Effector CD4-positive, alpha-beta T cell (primary cell): ENCODE results near the gene WDR76.
A peak's percentile ranks its signal among the peaks of the same experiment; 100 is the strongest.

Experiments used
- DNase-seq: peaks from one replicate; pipeline ENCODE4 v3.0.0-alpha.2; 2020

The WDR76 gene

DNA sequence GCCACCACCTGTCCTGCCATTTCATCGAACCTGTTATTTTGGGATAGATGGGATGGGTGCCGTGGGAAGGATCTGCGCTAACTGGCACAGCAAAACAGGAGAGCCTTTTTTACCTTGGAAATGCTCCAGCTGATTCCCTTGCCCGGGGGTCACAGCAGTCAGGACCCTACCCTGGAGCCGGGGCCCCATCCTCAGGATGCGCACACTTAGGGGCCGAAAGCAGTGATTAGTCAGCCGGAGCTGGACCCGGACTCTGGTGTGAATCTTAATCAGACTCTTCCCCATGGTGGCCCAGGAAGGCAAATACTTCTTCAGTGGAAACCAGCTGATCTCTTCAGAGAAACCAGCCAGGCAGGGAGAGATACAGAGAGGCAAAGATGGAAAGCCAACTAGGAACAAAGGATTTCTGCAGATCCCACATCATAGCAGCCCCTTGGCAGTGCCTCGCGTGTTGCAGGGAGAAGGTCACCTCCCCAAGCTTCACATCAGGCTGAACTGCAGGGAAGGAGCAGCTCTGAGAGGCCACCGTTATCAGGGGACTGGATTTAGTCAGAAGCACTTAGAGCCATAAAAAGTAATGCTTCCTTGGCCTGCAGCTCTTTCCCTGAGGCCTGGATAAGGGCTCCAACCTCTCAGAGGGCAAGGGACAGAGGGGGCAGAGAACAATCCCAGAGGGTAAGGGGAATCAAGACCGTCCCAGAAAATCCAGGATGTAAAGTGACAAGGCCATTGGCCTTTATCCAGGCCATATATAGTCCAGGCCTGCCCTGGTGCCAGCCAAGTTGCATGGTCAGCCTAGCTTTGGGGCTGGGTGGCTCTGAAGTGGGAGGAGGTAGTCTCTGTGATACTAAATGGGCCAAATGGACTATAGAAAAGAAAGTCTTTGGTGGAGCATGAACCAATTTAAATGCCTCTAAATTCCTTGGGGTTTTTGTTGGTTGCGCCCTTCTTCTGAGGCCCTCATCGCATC is 52.9 kb downstream of the WDR76 start:
- DNase-seq = no peak

- DNase-seq = no peak
Observed at GRCh38 chr15:43880406-43881194, 53.8 kb downstream of the WDR76 start.

- DNase-seq = no peak
Observed at GRCh38 chr15:43881245-43881644, 54.4 kb downstream of the WDR76 start.

GRCh38 chr15:43881944-43882343 is 55.1 kb downstream of the WDR76 start:
- no peak for DNase-seq

GRCh38 chr15:43883571-43883970 is 56.8 kb downstream of the WDR76 start:
- no peak for DNase-seq

DNA sequence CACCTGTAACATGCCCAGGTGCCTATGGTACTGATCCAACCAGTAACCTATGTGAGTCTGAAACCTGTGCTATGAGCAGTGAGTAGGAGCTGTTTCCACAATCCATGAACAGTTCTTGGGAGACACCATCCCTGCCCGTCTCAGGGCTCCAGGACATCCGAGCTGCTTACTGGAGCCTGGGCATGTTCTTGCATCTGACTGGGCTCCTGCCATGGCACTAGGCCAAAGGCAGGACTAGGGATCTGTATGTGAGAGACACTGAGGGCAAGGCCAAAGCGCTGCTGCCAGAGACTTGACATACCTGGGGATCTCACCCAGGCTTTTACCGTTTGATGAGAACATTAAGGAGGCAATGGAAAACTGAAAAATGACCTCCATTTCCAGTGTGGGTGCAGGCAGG is 59.8 kb downstream of the WDR76 start:
- DNase-seq = no peak

DNA sequence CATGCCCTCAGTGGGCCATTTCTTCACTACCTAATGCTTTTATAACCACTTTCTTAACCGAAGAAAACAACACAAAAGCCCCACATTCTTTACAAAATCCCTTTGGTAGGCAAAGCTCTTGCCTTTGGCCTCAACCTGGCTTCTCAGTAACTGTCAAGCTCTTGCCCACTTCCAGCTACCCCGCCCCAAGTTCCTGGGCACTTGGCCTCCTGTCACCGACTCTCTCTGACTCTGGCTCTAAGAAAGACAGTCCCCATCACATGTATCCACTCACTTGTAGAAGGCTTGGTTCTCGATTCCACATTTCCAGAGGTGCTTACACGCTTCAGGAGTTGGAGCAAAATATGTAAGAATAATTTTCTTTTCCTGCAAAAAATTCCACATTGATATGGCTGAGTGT is 61.1 kb downstream of the WDR76 start:
- DNase-seq = no peak

DNA sequence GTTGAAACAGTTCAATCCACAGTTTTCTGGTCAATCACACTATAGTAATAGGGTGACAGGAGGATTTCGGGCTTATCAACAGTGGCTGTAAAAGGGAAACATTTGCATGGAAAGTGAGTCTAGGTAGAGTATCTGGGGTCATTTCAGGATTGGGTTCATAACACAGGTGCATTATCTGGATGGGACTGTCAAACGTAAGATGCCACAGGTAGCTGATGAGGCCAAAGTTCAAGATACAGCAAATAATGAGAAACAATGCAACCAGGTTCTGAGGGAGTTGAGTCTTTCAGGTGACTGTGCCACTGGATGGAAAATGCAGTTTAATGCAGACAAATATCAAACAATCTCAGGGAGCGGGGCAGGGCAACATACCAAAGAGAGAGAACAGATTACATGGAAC is 62.2 kb downstream of the WDR76 start:
- DNase-seq = no peak

- no peak for DNase-seq
Observed at GRCh38 chr15:43893956-43894355, 67.2 kb downstream of the WDR76 start.

DNA sequence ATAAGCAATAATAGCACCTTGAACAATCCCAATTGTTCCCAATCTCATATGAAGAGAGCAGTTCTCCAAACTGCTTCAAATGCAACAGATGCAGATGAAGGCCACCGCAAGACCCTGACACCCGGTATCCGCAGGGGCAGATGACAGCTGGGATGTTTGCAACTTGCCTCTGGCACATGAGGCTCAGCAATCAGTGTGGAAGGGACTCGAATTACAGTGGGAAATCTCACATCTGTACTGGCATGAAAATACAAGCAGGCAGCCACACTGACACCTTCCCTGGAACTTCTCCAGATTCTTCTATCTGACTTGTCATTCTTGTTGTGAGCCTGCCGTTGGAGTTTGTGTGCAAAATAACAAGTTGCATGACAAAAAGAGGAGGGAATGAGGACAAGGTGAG is 68.8 kb downstream of the WDR76 start:
- no peak for DNase-seq

DNA sequence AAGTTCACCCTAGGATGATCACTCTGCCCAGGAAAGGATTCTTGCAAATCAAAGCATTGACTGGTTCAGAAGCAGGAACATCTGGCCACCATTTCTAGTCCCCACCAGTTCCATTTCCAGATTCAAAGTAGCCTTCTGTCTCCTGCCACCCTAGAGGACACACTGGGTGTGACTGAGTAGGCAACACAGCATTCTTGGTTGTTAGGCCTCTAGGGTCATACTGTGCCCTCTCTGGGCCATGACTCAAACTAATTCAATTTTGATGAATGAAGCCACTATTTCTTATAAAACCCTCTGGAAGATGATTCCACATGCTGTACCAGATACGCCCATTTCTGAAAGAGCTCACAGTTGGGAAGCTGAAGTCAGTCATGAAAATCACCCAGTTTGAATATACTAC is 69.7 kb downstream of the WDR76 start:
- DNase-seq = no peak

- no peak for DNase-seq
Observed at GRCh38 chr15:43898891-43899290, 72.1 kb downstream of the WDR76 start.

GRCh38 chr15:43899928-43900327 is 73.1 kb downstream of the WDR76 start:
- DNase-seq = no peak

DNA sequence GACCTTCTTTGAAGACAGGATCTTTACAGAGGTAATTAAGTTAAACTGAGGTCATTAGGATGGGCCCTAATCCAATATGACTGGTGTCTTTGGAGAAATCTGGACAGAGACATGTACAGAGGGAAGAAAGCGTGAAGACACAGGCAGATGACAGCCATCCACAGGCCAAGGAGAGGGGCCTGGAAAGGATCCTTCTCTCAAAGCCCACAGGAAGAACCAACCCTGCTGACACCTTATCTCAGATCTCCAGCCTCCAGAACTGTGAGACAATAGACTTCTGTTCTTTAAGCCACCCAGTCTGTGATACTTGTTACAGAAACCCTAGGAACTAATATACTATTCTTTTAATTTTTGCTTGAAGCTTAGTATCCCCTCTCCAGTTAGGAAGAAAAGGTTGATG is 74.2 kb downstream of the WDR76 start:
- no peak for DNase-seq

GRCh38 chr15:43901495-43901894 is 74.7 kb downstream of the WDR76 start:
- no peak for DNase-seq

- DNase-seq = peak; percentile 39
Observed at GRCh38 chr15:43903864-43904290, 77.1 kb downstream of the WDR76 start.

DNA sequence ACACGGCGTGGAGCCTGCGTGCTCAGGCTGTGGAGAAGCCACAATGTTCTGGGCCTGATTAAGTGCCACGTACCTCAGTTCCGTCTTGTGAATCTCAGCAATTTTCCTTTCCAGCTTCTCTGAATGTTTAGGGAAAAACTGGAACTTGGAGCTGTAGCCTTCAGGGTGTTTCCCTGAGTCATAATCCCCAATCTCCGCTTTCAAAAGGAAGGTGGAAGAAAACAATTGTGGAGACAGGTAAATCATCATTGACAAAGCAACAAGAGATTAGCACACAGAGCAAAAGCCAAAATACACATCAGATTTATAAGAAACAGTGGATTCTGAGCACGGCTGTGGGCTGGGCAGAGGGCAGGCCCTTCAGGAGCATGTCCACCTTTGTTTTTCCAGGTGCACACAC is 79.0 kb downstream of the WDR76 start:
- DNase-seq = no peak

GRCh38 chr15:43908516-43909050 is 81.8 kb downstream of the WDR76 start:
- no peak for DNase-seq

DNA sequence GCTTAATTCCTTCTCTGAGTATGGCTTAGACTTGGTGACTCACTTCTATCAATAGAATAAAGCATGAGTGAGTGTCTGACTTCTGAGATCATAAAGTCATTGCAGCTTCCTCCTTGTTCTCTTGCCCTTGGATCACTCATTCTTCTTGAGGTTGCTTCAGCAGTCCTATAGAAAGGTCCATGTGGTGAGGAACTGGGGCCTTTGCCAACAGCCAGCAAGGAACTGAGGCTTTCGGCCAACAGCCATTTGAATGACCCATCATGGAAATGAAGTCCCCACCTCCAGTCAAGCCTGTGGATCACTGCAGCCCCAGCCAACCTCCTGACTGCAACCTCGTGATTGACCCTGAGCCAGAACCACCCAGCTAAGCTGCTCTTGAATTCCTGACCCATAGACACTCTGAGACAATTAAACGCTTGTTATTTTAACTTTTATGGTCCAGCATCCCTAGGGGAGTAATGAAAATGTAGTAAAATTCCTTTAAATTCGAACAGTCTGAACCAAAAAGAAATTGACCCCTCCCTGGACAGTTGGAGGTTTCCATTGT is 84.5 kb downstream of the WDR76 start:
- no peak for DNase-seq

- DNase-seq = no peak
Observed at GRCh38 chr15:43912208-43912607, 85.4 kb downstream of the WDR76 start.

GRCh38 chr15:43913026-43913780 is 86.4 kb downstream of the WDR76 start:
- DNase-seq = no peak

DNA sequence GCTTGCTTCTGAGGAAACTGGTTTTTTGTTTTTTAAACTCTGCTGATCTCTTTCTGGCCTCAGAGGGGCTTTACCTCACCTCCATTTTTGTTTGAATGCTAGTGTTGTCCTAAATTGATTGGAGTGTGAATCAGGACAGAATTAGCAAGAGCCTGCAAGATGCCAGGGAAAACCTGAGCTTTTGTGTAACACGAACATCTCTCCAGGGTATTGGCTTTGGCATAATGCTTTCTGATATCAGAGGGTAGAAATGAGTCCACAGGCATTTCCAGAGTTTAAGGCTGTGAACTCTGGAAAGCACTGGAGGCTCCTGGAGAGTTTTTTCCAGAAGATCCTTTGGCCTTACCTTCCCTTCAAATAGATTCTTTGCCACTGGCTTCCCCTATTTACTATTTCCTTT is 87.1 kb downstream of the WDR76 start:
- no peak for DNase-seq
